ENCODE data around the gene CHKA. TPM values are rescaled to one million over a fixed set of nuclear protein-coding genes. Genes with fewer than 3 reads are reported as not detected.

CHKA gene
- polyA plus RNA-seq, 1 of the 3 experiments (the other 2 are of a cell fraction), result 12.3 TPM

DNA sequence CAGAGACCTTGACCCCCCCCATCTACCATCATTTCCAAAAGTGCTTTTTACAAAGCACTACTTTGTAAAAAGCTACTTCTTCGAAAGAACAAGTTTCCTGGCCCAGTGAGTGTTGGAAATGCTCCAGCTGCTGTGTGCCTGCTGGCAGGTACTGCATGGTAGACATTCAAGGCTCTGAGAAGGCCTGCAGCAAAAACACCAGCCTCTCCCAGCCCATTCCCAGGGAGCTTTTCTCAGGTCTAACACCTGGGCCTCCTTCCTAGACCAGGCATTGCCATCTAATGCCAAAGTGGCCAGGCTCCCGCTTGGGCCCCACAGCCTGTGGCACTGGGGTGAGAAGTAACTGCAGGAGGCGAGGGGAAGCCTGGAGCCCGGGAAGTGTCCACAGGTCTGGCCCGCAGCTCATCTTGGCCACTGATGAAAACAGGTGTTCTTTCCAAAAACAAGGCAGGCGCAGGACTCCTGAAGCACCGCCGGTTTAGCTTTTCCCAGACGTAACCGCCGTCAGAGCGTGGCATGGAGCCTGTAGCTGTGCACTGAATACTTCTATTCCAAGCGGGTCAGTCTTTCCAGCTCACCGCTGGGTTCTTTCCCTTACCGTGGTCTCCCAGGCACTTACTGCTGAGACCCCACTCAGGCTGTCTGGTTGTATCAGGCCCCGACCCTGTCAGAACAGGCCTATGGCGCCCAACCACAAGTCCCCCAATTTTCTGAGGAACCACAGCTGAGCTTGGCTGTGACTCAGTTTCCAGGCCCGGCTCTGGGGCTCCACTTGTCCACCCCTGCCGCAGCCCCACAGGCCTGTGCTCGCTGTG, 83.6 kb downstream of the CHKA start (continued):
- TF ChIP-seq MEF2A (IDR thresholded peaks at IDR 0.05; ENCODE audit: borderline replicate concordance, low read depth) (no peak), RCOR1 (IDR thresholded peaks at IDR 0.05; ENCODE audit: low read length) (no peak), TEAD4 (IDR thresholded peaks at IDR 0.05; ENCODE audit: borderline replicate concordance, insufficient read depth) (no peak), TCF12 (IDR thresholded peaks at IDR 0.05) (no peak), SIN3A (IDR thresholded peaks at IDR 0.05; ENCODE audit: borderline replicate concordance, low read depth, low read length) (no peak), FOSL2 (IDR thresholded peaks at IDR 0.05; ENCODE audit: borderline replicate concordance, low read depth) (no peak)
- TF ChIP-seq, protein P1, sequence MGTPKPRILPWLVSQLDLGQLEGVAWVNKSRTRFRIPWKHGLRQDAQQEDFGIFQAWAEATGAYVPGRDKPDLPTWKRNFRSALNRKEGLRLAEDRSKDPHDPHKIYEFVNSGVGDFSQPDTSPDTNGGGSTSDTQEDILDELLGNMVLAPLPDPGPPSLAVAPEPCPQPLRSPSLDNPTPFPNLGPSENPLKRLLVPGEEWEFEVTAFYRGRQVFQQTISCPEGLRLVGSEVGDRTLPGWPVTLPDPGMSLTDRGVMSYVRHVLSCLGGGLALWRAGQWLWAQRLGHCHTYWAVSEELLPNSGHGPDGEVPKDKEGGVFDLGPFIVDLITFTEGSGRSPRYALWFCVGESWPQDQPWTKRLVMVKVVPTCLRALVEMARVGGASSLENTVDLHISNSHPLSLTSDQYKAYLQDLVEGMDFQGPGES (IDR thresholded peaks at IDR 0.05; ENCODE audit: low read depth, low read length), result no peak
- TF ChIP-seq, protein P2, sequence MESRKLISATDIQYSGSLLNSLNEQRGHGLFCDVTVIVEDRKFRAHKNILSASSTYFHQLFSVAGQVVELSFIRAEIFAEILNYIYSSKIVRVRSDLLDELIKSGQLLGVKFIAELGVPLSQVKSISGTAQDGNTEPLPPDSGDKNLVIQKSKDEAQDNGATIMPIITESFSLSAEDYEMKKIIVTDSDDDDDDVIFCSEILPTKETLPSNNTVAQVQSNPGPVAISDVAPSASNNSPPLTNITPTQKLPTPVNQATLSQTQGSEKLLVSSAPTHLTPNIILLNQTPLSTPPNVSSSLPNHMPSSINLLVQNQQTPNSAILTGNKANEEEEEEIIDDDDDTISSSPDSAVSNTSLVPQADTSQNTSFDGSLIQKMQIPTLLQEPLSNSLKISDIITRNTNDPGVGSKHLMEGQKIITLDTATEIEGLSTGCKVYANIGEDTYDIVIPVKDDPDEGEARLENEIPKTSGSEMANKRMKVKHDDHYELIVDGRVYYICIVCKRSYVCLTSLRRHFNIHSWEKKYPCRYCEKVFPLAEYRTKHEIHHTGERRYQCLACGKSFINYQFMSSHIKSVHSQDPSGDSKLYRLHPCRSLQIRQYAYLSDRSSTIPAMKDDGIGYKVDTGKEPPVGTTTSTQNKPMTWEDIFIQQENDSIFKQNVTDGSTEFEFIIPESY (IDR thresholded peaks at IDR 0.05; ENCODE audit: borderline replicate concordance, low read depth), result no peak

DNA sequence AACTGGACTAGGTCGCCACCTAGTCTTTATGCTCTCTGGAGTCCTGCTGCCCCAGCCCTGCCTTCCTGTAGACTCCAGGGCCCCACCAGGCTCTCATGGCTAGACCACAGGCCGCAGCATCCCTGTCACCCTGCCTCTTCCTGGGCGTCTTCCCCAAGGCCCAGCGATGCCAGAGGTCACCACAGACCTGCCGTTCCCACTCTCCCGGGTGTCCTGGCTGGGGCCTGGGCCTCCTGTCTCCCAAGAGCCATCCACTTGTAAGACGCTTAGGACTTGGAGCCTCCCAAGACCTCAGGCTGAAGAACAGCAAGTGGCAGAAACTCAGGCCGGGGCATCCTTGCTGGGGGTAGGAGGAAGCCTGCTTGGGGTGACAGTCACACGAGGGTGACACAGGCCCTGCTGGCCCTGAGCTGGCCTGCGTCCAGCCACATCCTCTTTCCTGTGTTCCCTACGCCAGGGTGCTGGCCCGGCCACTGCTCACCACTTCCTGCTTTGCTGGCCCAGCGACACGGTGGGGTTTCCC, 84.4 kb downstream of the CHKA start:
- H3K9me2 ChIP-seq, result no peaks in the 10 kb centered on the region
- H3K4me3 ChIP-seq (ENCODE audit: low read depth in 2 of 2, low read length in 1 of 2), result no peak overlapping the region
- no peak overlapping the region; a peak in 1 of 4 replicates for H3K27ac ChIP-seq (ENCODE audit: low read depth in 2 of 2, low read length in 1 of 2)
- peaks cover 14 to 19% of the 10 kb centered on the region in 2 experiments for H3K36me3 ChIP-seq (replicated peaks in 1 of 2; ENCODE audit: control insufficient read depth in 1 of 2, insufficient read depth in 2 of 2, low read length in 1 of 2)
- peaks cover 12% of the 10 kb centered on the region for H3F3A ChIP-seq (replicated peaks; ENCODE audit: insufficient read depth)
- ChIA-PET POLR2A (interaction anchor here (1.5 kb wide), 1 partner anchor 16 kb away, joined by 5 read pairs; no protein-coding TSS in a partner anchor), CTCF (interaction anchor here (1.0 kb wide), 1 partner anchor 170 kb away, joined by 5 read pairs; no protein-coding TSS in a partner anchor)
- H3K4me1 ChIP-seq (ENCODE audit: control insufficient read depth in 1 of 2, insufficient read depth in 2 of 2, low read depth in 1 of 2, low read length in 1 of 2), result peaks cover 12 to 25% of the 10 kb centered on the region in 2 experiments; a peak in 2 of 4 replicates
- 86% methylated on average over 12 of the region's 14 CpGs for WGBS (ENCODE audit: low lambda C conversion rate)
- H4K20me1 ChIP-seq (ENCODE audit: insufficient read depth), result no peaks in the 10 kb centered on the region
- no peak for DNase-seq
- H3K79me2 ChIP-seq (ENCODE audit: insufficient read depth), result peaks cover 10% of the 10 kb centered on the region
- no peak overlapping the region for H3K4me2 ChIP-seq
- no peaks in the 10 kb centered on the region for H3K9me3 ChIP-seq
- no peak overlapping the region for H3K9ac ChIP-seq
- no peaks in the 10 kb centered on the region for H3K27me3 ChIP-seq (ENCODE audit: insufficient read depth)
- H2AFZ ChIP-seq (ENCODE audit: low read depth), result no peak overlapping the region
- TF ChIP-seq RAD21 (IDR thresholded peaks at IDR 0.05; ENCODE audit: low read length), result no peak
- no peak for TF ChIP-seq SMC3 (IDR thresholded peaks at IDR 0.05; ENCODE audit: low read depth, low read length)
- no peak for TF ChIP-seq GATA2 (CRISPR knock-in tag; IDR thresholded peaks at IDR 0.05)
- no peak for TF ChIP-seq ELF1 (IDR thresholded peaks at IDR 0.05)
- TF ChIP-seq, protein P2 (IDR thresholded peaks at IDR 0.05; ENCODE audit: borderline replicate concordance, low read depth), result no peak
- no peak for TF ChIP-seq YY1 (IDR thresholded peaks at IDR 0.05; ENCODE audit: low read depth)
- TF ChIP-seq EP300 (IDR thresholded peaks at IDR 0.05; ENCODE audit: borderline replicate concordance in 1 of 2, low read depth in 1 of 2, low read length in 1 of 2), result no peak
- no peak for TF ChIP-seq RCOR1 (IDR thresholded peaks at IDR 0.05; ENCODE audit: low read length)
- no peak for TF ChIP-seq SIN3A (IDR thresholded peaks at IDR 0.05; ENCODE audit: borderline replicate concordance, low read depth, low read length)
- TF ChIP-seq, protein P3, sequence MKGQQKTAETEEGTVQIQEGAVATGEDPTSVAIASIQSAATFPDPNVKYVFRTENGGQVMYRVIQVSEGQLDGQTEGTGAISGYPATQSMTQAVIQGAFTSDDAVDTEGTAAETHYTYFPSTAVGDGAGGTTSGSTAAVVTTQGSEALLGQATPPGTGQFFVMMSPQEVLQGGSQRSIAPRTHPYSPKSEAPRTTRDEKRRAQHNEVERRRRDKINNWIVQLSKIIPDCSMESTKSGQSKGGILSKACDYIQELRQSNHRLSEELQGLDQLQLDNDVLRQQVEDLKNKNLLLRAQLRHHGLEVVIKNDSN (IDR thresholded peaks at IDR 0.05; ENCODE audit: borderline replicate concordance, low read depth), result no peak
- TF ChIP-seq, protein P4, sequence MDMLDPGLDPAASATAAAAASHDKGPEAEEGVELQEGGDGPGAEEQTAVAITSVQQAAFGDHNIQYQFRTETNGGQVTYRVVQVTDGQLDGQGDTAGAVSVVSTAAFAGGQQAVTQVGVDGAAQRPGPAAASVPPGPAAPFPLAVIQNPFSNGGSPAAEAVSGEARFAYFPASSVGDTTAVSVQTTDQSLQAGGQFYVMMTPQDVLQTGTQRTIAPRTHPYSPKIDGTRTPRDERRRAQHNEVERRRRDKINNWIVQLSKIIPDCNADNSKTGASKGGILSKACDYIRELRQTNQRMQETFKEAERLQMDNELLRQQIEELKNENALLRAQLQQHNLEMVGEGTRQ (IDR thresholded peaks at IDR 0.05; ENCODE audit: borderline replicate concordance, low read depth, low read length), result no peak
- TF ChIP-seq FOSL2 (IDR thresholded peaks at IDR 0.05; ENCODE audit: borderline replicate concordance, low read depth), result no peak

Data from SK-N-SH (cell line).